ENCODE data around the gene ENTPD1.
"Not testable (repeated sequence)": the region's sequence is repeated elsewhere in the genome, so short reads cannot be mapped to it uniquely, and the experiment has no call there.

Gene ENTPD1, protein sequence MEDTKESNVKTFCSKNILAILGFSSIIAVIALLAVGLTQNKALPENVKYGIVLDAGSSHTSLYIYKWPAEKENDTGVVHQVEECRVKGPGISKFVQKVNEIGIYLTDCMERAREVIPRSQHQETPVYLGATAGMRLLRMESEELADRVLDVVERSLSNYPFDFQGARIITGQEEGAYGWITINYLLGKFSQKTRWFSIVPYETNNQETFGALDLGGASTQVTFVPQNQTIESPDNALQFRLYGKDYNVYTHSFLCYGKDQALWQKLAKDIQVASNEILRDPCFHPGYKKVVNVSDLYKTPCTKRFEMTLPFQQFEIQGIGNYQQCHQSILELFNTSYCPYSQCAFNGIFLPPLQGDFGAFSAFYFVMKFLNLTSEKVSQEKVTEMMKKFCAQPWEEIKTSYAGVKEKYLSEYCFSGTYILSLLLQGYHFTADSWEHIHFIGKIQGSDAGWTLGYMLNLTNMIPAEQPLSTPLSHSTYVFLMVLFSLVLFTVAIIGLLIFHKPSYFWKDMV
- 1.7 reads per million for total RNA-seq

DNA sequence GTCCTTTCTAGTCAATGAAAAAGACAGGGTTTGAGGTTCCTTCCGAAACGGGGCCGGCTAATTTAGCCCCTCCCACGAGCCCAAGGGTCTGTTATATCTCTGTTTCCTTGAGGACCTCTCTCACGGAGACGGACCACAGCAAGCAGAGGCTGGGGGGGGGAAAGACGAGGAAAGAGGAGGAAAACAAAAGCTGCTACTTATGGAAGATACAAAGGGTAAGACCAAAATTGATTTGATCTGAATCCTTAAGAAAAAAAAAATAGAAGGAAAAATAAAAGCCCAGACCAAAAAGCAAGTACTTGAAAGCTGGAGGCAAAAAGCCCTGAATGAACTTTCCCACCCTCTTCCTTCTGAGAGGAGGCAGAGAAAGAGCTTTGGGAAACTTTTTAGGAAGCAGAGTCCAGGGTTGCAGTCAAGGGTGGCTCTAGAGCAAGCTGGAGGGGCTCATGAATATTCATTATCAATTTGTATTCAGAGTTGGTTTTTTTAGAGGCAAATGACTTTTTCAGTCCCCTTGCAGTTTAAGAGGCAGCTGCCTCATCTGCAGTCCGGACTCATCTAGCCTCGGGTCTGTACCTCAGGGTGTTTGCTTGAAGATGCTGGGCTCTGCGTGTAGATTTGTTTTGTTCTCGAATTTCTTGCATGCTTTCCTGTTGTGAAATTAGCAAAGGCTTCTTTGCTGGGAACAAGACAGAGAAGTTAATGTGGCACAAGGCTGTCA is at the start of gene ENTPD1:
TSS of gene ENTPD1 (plus strand) at position 123 of the 721 bp plus-strand sequence. CDS start at position 200, 77 bp downstream.
- DNase-seq = no peak

DNA sequence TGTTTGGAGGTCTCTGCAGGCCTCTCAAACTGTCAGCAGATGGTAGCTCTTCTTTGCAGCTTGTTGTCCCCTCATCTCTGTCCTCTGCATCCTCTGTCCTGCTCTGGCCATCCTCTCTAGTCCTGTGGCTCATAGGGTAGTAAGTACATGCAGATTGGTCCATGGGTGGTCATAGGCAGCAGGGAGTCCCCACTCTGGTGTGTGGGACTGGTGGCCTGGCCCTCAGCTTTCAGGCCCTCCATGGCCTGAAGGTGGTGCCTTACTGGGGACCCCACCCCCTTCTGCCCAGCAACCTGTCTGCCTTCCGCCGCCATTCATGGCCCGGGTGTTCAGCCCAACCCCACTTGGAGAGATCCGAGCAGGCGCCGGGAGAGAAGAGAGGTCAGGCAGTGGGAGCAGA is 49.4 kb upstream of the ENTPD1 start:
- no peak for DNase-seq

DNA sequence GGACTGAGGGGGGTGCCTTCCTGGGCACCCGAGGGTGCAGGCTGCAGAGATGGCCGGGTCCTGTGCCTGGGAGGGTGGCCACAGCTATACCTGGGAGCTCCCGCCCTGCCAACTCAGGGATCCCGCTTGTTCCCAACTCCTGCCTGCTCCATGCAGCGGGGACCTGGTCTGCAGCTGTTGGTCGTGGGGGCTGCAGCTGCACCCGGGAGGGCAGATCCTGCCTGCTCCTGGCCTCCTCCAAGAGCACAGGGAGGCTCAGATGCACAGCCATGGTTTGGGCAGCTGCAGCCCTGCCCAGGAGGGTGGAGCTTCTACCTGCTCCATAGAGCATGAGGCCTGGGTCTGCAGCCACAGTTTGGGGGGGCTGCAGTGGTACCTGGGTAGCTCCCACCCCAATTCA is 49.0 kb upstream of the ENTPD1 start:
- no peak for DNase-seq

DNA sequence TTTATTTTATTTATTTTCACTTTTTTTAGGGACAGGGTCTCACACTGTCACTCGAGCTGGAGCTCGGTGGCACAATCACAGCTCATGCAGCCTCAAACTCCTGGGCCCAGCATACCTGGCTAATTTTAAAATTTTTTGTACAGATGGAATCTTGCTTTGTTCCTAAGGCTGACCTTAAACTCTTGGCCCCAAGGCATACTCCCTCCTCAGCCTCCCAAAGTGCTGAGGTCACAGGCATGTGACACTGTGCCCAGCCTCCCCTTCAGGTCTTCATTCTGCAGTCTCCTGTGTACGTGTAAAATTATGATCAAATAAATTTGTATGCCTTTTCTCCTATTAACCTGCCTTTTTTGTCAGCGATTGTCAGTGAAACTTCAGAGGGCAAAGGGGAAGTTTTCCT is 44.5 kb upstream of the ENTPD1 start:
- DNase-seq = no peak

DNA sequence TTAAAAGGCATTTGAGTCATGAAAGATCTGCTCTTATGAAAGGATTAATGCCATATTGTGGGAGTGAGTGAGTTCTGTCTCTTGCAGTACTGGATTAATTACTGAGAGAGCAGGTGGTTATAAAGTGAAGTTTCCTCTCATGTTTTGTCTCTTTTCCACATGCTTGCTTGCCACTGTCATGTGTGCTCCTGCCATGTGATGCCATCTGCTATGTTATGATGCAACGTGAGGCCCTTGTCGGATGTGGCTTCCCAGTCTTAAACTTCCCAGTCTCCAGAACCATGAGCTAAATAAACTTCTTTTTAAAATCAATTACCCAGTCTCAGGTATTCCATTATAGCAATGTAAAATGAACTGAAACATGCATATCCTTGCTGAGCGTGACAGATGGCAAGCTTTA is 39.5 kb upstream of the ENTPD1 start:
- DNase-seq = no peak

DNA sequence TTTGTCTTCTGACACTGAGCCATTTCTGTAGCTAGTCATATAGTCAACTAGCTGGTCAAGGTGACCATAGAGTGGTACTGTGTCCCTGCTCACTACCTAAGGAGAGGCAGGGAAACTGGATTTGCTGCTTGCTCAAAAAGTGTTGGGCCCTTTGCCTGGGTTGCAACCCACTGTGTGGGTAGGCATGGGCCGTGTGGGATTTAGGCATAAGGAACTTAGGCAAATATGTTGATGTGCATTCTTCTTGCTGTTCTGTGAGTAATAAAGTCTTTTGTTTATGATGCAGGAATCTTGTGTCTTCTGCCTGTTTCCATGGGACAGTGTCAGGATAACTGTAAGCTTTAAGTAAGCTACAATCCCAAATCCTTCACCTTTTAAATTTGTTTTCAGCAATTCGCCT is 39.1 kb upstream of the ENTPD1 start:
- DNase-seq = no peak

DNA sequence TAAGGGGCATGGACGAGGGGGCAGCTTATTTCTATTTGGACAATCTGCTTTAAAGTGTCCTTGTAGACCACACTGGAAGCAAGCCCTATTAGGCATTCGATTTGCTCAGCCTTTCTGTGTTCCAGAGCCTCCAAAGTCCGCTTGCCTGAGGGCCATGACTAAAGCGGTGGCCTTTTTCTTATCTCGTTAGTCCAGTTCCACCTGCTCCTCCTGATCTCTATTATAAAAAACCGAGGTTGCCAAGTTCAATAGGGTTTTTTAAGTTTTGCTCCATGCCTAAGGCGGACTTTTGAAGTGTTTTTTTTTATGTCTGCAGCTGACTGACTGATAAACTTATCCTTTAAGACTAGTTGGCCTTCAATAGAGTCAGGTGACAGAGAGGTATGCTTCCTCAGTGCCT is 35.2 kb upstream of the ENTPD1 start:
- DNase-seq = not testable (repeated sequence)

DNA sequence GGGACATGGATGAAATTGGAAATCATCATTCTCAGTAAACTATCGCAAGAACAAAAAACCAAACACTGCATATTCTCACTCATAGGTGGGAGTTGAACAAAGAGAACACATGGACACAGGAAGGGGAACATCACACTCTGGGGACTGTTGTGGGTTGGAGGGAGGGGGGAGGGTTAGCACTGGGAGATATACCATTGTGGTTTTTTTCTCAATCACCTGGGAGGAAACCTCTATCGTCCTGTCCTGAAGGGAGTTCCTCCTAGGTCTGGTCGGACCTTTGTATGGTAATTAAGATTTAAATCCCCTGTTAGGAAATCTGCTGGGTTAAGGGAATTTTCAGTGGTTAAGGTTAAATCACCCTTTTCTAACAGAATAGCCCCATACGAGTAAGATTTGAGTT is 33.5 kb upstream of the ENTPD1 start:
- not testable (repeated sequence) for DNase-seq

DNA sequence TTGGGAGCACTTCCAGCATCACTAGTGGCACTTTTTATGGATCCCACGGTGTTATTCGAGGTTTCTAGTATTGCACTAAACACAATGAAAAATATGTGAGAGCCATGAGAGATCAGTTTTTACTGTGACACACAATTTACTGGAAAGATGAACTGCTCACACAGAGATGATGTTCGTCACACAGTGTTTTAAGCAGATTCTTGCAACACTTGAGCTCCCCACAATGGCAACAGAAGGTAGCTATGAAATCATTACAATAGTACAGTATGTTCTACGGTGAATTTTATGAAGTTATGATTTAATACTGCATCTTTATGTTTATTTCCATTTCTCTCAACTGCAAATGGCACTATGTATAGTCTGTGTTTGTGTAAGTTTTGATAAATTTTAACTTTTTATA is 27.4 kb upstream of the ENTPD1 start:
- no peak for DNase-seq

DNA sequence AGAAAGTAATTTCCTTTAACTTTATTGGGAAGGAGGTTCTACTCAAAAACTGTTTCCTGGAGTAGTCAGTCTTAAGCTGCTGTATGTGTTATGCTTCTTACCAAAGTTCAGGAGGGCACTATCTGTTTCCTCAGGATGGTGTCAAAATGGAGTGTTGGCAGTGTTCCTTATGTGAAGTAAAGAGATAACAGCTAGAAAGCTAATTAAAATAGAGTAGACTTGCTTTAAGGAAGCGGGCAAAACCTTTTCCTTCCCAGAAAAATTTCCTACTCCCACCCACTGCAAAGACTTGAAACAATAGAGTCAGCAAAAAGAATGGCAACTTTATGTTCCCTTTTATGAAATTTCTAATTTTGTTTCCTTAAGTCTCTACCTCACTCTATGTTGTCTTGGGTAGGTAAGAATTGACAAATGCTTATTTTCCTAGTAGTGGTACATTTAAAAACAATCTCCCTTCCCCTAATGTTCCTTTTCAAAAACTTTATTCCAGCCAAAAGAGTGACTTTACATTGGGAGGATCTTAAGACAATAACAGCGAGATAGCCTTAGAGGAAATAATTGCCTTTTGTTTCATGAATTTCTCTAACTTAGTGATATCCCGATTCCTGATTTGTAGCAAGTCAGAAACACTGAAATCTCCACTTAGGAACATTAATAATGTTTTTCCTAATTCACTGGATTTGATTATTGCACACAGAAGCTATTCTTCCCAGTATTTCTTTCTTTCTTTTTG is 26.5 kb upstream of the ENTPD1 start:
- DNase-seq = no peak

DNA sequence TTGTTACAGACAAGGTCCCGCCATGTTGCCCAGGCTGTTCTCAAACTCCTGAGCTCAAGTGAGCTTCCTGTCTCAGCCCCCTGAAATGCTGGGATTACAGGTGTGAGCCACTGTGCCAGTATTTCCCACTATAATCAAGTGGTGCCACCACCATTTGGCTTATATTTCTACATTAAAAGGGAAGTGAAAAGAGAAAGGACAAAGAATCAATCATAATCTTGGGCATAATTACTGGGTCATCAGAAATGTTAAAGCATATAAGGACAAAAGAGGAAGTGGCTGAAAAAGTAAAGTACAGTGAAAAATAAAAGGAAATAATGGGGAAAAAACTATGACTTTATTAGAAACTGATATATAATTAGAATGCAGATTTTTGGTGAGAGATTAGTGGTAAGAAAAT is 25.7 kb upstream of the ENTPD1 start:
- no peak for DNase-seq

DNA sequence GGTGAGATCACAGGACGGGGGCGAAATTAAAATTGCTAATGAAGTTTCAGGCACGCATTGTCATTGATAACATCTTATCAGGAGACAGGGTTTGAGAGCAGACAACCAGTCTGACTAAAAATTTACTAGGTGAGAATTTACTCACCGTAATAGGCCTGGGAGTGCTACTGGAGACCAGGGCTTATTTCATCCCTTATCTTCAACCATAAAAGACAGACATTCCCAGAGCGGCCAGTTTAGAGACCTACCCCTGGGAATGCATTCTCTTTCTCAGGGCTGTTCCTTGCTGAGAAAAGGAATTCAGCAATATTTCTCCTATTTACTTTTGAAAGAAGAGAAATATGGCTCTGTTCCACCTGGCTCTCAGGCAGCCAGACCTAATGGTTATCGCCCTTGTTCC is 23.1 kb upstream of the ENTPD1 start:
- not testable (repeated sequence) for DNase-seq

DNA sequence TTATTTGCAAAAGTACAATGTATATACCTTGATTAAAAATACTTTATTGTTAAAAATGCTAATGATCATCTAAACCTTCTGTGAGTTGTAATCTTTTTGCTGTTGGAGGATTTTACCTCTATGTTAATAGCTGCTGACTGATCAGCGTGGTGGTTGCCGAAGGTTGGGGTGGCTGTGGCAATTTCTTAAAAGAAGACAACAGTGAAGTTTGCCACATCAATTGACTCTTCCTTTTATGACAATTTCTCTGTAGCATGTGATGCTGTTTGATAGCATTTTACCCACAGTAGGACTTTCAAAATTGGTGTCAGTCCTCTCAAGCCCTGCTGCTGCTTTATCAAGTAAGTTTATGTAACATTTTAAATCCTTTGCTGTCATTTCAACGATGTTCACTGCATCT is 16.9 kb upstream of the ENTPD1 start:
- no peak for DNase-seq

DNA sequence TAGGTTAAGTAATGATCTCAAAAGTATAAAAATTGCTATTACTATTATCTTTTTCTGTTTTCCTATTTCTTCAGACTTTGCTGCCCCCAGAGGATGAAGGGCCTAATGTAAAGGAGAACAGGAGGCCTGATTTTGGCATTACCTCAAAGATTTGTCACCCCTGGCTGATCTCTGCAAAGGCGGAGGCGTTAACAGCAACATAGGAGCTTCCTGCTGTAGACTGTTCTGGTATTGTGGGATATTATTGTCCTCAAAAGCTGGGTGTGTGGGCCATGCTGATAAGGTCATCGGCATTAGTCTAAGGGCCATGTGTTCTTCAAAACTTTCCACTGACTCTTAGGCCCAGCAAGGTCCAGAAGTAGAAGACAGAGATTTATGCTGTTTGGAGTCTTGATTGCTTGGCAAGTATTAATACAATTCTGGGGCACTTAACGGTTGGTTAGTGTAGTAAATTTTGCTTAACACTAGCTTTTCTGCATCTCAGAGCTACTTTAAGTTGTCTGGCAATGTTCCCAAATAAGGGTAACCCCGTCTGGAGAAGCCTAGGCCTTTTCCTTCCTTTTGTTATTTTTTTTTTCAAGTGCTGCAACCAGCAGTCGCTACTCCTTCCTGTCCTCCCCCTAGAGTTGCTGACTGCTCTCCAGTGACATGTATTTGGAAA is 14.0 kb upstream of the ENTPD1 start:
- DNase-seq = no peak

DNA sequence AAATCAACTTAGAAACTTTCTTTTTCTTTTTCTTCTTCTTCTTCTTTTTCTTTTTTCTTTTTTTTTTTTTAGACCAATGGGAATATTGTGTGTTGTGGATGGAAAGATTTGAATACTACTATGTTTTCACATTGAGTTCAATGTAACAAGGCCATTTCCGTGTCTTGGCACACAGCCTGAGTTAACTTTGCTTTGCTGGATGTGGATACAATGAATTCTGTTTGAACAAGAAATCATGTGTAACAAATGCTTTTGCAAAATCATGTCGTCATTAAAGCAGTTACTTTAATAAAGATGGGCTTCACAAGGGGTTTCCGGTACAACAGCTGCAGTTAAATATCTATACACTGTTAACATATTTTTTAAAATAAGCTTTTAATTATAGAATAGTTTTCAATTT is 13.5 kb upstream of the ENTPD1 start:
- no peak for DNase-seq

DNA sequence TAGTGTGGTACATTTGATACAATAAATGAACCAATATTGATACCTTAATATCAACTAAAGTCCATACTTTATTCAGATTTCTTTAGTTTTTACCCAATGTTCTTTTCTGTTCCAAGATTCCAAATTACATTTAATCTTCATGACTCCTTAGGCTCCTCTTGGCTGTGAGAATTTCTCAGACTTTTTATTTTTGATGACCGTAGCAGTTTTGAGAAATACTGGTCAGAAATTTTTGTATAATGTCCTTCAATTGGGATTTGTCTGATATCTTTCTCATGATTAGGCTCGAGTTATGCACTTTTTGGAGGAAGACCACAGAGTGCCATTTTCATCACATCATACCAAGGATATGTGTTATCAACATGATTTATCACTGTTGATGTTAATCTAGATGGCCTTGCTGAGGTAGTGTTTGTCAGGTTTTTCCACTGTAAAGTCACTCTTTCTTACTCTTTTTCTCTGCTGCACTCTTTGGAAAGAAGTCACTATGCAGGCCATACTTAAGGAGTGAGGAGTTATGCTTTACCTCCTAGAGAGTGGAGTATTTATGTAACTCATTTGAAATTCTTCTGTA is 12.9 kb upstream of the ENTPD1 start:
- no peak for DNase-seq

DNA sequence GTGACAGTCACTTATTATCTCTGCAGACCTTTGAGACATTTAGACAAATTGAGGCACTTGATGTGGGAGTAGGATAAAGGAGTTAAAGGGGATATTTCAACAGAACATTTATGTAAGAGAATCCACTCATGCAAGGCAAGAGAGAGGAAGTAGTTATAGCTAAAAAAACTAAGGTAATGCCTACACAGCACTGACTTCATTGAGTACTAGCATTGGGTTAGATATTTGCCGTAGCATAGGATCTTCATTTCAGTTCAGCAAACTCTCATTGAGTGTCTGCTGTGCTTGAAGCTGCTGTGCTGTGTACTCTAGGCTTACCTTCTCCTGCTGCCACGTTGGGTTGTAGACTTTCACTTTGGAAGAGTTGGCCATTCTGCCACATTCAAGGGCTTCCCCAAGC is 10.5 kb upstream of the ENTPD1 start:
- no peak for DNase-seq

DNA sequence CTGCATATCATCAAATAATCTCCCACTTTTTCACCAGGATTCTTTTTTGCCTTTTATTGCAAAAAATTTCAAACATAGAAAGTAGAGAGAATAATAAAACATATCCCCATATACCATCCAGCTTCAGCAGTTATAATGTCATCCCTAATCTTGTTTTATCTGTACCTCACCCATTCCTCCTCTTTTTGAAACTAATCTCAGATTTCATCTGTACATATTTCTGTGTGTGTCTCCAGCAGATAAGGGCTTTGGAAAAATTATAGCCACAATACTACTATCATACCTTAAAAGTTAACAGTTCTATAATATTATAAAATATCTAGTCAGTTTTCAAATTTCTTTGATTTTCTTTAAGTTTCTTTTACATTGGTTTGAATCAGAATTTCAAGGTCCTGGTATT is 7.6 kb upstream of the ENTPD1 start:
- DNase-seq = no peak

DNA sequence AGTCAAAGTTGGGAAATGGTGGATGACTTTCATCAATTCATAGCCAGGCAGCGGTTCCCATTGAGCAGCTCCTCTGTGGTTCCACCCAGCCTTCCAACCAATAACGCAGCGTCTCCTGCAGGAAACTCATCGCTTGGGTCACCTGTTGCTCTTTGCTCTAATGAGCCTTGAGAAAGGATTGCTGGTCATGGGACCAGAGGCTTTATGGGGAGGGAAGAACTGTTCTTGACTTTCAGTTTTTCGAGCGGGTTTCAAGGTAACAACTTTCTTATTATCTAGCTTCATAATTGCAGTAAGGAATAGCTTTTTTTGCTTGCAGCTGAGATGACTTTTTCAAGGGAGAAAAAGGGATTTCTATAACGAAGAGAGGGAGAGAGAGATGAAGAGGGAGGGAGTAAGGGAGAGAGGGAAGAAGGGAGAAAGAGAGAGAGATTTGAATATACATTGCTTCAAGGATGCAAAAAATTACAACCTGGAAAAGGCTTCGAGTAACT is 405 bp upstream of the ENTPD1 start:
- no peak for DNase-seq

DNA sequence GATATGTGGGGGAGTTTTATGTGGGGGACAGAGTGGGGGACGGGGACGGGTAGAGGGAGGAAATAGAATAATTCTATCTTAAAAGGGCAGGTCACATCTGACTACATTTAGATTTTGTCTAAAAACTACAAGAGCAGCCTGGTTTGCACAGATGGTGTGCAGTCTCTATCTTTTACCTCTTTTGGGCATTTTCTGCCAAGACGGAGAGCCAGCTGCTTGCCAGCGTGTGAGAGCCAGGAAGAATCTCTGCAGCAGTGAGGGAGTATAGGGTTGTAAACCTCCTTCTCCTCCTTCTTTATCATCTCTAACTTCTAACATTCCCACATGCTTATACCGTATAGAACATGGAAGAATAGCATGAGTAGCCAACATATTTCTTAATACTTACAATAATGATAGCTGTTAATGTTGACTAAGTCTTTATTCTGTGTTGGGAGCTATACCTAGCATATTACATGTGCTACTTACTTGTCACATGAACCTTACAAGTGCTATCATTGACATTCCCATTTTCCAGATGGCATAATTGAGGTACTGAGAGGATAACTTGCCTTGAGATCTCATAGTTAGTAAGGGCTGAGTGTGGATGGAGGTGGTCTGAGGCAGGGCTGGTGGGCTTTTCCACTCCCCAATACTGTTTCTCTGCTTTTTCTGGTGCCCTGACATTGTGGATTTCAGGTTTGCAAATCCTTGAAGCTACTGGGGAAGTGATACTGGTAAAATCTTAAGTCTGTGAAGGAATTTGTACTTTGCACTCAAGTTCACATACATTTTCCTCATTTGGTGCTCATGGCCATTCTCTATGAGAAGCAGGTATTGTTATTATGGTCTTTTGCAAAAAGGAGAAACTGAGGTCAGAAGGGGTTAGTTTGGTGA is 1.1 kb downstream of the ENTPD1 start:
- no peak for DNase-seq

DNA sequence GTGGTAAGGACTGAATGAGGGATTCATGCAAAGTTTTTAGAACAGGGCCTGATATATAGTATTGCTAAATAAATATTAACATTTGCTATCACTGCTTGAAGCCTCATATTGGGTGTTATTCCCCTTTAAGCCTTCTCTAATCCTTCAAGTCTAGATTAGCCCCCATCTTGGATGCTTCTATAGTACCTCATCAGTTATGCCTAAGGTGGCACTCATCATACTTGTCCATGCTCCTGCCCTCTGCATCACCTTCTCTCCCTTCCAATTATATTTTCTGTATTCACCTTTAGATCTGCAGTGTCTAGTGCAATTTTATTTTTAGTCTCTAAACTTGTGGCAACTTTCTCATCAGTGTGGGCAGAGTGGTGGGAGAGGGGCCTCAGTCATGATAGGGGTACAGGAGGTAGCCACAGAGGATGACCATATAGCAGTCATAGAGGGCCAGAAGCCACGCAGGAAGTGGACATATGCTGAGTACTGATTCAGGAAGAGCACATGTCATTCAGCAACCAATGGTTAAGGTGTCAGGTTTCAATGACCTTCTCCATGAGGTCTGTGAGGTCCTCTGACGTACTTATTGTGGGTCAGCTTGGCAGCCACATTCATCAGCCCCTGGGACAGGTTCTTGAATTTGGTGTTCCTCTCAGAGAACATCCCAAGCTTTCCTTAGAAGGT is 2.5 kb downstream of the ENTPD1 start:
- DNase-seq = no peak
